HG02642 (cell line): ENCODE data around the gene INSIG1.

Source experiments
- ATAC-seq: cut with Tn5 transposase; IDR thresholded peaks from one replicate; pipeline ENCODE4 v1.9.1; 2021; ENCODE audit warnings: mild to moderate bottlenecking; ENCODE audit not compliant: unreplicated experiment, poor library complexity

The INSIG1 gene

GRCh38 chr7:155265144-155265543 is 32.5 kb upstream of the INSIG1 start:
- ATAC-seq = no peak

- ATAC-seq = no peak
Observed at GRCh38 chr7:155265961-155266360, 31.7 kb upstream of the INSIG1 start.

- ATAC-seq = no peak
Observed at GRCh38 chr7:155266440-155266839, 31.2 kb upstream of the INSIG1 start.

- no peak for ATAC-seq
Observed at GRCh38 chr7:155267023-155267422, 30.7 kb upstream of the INSIG1 start.

- no peak for ATAC-seq
Observed at GRCh38 chr7:155267436-155267835, 30.2 kb upstream of the INSIG1 start.

- ATAC-seq = no peak
Observed at GRCh38 chr7:155268211-155268610, 29.5 kb upstream of the INSIG1 start.

GRCh38 chr7:155268921-155269650 is 28.6 kb upstream of the INSIG1 start:
- ATAC-seq = no peak

GRCh38 chr7:155269766-155270585 is 27.7 kb upstream of the INSIG1 start:
- ATAC-seq = no peak

GRCh38 chr7:155270861-155271260 is 26.8 kb upstream of the INSIG1 start:
- no peak for ATAC-seq

- ATAC-seq = no peak
Observed at GRCh38 chr7:155274633-155275355, 22.9 kb upstream of the INSIG1 start.

- ATAC-seq = no peak
Observed at GRCh38 chr7:155276042-155276799, 21.5 kb upstream of the INSIG1 start.

GRCh38 chr7:155276800-155277375 is 20.8 kb upstream of the INSIG1 start:
- ATAC-seq = no peak

GRCh38 chr7:155277385-155277994 is 20.2 kb upstream of the INSIG1 start:
- no peak for ATAC-seq

GRCh38 chr7:155278921-155279320 is 18.8 kb upstream of the INSIG1 start:
- ATAC-seq = no peak

- no peak for ATAC-seq
Observed at GRCh38 chr7:155279787-155280445, 17.8 kb upstream of the INSIG1 start.

GRCh38 chr7:155280446-155281397 is 17.0 kb upstream of the INSIG1 start:
- ATAC-seq = no peak

GRCh38 chr7:155281398-155281969 is 16.2 kb upstream of the INSIG1 start:
- no peak for ATAC-seq

- ATAC-seq = no peak
Observed at GRCh38 chr7:155282671-155283070, 15.0 kb upstream of the INSIG1 start.
